Heart left ventricle (tissue), 13 donors: ENCODE measurements around the gene MGLL.

Source experiments
- POLR2A ChIP-seq, 2 donors: fragments of 450-650 bp; IDR thresholded peaks; one replicate each; pipeline ENCODE4 v1.6.1; 2017; ENCODE audit warnings: antibody characterized with exemption in 2 of 2, mild to moderate bottlenecking in 2 of 2, moderate library complexity in 2 of 2
- TF ChIP-seq, protein P1 (sequence below), 12 donors: fragments of 200-600 bp; sonication (generic) in 4 of 12; IDR thresholded peaks; one replicate each; pipeline versions ENCODE4 v1.5.0 to v1.8.0; 2018 to 2022; ENCODE audit warnings: antibody characterized with exemption in 12 of 12, mild to moderate bottlenecking in 5 of 12
- donor health status: ischemic (EF 13 %, LVEDD 7.1; RV severe dilation, severe dysfunction).
- donor health status: DM: no; HTN: yes; CAD: no.
- donor health status: DM: no; HTN: no; CAD: no.
- donor health status: ischemic (EF 25% LVEDD 6.9; RV normal size, moderate dysfunction).
- donor health status: ischemic (EF 25% LVEDD 5.7; RV mildly dilated, moderate dysfunction).
- donor health status: ischemic (EF 35%, LVEDD 5.7; RV mildly dilated, moderate dysfunction).
- donor health status: nonischemic (EF 11% LVEDD 7.7; RV severe dilation, severe dysfunction).
- donor health status: DM: yes; HTN: yes; CAD: no.
- donor health status: PGD.
- donor health status: ischemic (EF 29% LVEDD 5.4; RV normal size, mild dysfunction).
- donor health status: nonischemic (EF 23%, LVEDD 6.1; RV moderate dilation, normal function).

DNA sequence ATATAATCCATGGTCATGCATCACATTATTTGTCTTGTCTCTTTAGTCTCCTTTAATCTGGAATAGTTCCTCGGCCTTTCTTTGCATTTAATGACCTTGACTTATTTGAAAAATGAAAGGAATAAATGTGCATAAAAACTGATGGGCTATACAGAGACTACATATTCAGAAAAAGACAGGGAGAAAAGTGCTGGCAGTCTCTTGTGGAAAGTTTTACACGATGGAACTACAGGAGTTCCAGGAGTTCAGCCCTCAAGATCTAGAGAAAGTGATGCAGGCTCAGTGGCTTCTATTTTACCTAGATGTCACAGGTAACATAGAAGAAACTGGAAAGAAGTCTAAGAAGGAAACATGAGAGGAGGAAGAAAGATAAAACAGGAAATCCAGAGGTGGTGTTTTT is 157.2 kb downstream of the MGLL start:
- TF ChIP-seq, protein P1, sequence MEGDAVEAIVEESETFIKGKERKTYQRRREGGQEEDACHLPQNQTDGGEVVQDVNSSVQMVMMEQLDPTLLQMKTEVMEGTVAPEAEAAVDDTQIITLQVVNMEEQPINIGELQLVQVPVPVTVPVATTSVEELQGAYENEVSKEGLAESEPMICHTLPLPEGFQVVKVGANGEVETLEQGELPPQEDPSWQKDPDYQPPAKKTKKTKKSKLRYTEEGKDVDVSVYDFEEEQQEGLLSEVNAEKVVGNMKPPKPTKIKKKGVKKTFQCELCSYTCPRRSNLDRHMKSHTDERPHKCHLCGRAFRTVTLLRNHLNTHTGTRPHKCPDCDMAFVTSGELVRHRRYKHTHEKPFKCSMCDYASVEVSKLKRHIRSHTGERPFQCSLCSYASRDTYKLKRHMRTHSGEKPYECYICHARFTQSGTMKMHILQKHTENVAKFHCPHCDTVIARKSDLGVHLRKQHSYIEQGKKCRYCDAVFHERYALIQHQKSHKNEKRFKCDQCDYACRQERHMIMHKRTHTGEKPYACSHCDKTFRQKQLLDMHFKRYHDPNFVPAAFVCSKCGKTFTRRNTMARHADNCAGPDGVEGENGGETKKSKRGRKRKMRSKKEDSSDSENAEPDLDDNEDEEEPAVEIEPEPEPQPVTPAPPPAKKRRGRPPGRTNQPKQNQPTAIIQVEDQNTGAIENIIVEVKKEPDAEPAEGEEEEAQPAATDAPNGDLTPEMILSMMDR (IDR thresholded peaks at IDR 0.05): no peak
- no peak for TF ChIP-seq POLR2A (IDR thresholded peaks at IDR 0.05)
